Nephron (organoid): ENCODE data around the gene KIAA0753.
"Not testable (repeated sequence)": the region's sequence is repeated elsewhere in the genome, so short reads cannot be mapped to it uniquely, and the experiment has no call there.

ENCODE experiments used
- H3K27ac Mint-ChIP-seq, 3 experiments: 2 replicates each; pipeline ENCODE4 v1.8.0; 2020; ENCODE audit warnings: mixed read lengths in 3 of 3, mild to moderate bottlenecking in 2 of 3, moderate library complexity in 1 of 3
- H3K27me3 Mint-ChIP-seq: 2 replicates; pipeline ENCODE4 v1.8.0; 2021; ENCODE audit warnings: low read depth, mild to moderate bottlenecking, moderate library complexity, mixed read lengths
- H3K36me3 Mint-ChIP-seq: 2 replicates; pipeline ENCODE4 v1.8.0; 2020; ENCODE audit warnings: low read depth, mixed read lengths
- H3K4me1 Mint-ChIP-seq: 2 replicates; pipeline ENCODE4 v1.8.0; 2020; ENCODE audit warnings: mixed read lengths
- H3K4me3 Mint-ChIP-seq, 3 experiments: 2 replicates each; pipeline ENCODE4 v1.8.0; 2020; ENCODE audit warnings: mild to moderate bottlenecking in 3 of 3, mixed read lengths in 3 of 3, moderate library complexity in 2 of 3
- H3K9me3 Mint-ChIP-seq: 2 replicates; pipeline ENCODE4 v1.8.0; 2020; ENCODE audit warnings: mixed read lengths
- TF ChIP-seq, protein P1 (sequence below), 3 experiments: fragments of 200-600 bp; sonication (generic); IDR thresholded peaks; one replicate each; pipeline ENCODE4 v1.5.0; 2021; ENCODE audit warnings: antibody characterized with exemption in 3 of 3; ENCODE audit not compliant: unreplicated experiment in 3 of 3

The KIAA0753 gene

DNA sequence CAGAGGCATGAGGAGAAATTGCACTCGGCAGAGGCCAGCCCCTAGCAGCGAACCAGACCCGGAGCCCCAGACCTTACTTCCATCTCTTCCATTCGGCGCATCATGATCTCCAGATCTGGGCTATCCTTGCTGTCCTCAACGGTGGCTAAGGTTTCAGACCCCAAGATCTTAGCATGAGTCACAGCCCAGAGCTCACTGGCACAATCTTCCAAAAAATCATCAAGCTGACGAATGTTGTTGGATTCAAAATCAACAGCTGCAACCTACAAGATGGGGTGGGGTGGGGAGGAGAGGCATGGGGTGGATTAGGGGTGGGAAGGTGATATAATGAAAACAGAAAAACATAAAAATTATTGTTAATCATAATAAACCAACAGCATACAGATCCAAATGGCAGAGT, 44.4 kb downstream of the KIAA0753 start:
- no peaks in the 10 kb centered on the region for H3K9me3 Mint-ChIP-seq

DNA sequence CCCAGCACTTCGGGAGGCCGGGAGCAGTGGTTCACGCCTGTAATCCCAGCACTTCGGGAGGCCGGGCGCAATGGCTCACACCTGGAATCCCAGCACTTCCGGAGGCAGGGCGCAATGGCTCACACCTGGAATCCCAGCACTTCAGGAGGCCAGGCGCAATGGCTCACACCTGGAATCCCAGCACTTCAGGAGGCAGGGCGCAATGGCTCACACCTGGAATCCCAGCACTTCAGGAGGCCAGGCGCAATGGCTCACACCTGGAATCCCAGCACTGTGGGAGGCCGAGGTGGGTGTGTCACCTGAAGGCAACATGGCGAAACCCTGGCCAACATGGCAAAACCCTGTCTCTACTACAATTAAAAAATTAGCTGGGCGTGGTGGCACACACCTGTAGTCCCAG, 47.1 kb downstream of the KIAA0753 start:
- not testable (repeated sequence) for H3K4me1 Mint-ChIP-seq, H3K27ac Mint-ChIP-seq, H3K9me3 Mint-ChIP-seq

More for the DNA sequence above, 44.4 kb downstream of the KIAA0753 start:
- Mint-ChIP-seq H3K36me3 (peaks cover 79% of the 10 kb centered on the region), H3K4me3 (no peak overlapping the region), H3K27ac (no peak overlapping the region), H3K27me3 (no peaks in the 10 kb centered on the region), H3K4me1 (peaks cover 12% of the 10 kb centered on the region)
- TF ChIP-seq, protein P1, sequence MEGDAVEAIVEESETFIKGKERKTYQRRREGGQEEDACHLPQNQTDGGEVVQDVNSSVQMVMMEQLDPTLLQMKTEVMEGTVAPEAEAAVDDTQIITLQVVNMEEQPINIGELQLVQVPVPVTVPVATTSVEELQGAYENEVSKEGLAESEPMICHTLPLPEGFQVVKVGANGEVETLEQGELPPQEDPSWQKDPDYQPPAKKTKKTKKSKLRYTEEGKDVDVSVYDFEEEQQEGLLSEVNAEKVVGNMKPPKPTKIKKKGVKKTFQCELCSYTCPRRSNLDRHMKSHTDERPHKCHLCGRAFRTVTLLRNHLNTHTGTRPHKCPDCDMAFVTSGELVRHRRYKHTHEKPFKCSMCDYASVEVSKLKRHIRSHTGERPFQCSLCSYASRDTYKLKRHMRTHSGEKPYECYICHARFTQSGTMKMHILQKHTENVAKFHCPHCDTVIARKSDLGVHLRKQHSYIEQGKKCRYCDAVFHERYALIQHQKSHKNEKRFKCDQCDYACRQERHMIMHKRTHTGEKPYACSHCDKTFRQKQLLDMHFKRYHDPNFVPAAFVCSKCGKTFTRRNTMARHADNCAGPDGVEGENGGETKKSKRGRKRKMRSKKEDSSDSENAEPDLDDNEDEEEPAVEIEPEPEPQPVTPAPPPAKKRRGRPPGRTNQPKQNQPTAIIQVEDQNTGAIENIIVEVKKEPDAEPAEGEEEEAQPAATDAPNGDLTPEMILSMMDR (IDR thresholded peaks at IDR 0.05; ENCODE audit: unreplicated experiment in 3 of 3): no peak

DNA sequence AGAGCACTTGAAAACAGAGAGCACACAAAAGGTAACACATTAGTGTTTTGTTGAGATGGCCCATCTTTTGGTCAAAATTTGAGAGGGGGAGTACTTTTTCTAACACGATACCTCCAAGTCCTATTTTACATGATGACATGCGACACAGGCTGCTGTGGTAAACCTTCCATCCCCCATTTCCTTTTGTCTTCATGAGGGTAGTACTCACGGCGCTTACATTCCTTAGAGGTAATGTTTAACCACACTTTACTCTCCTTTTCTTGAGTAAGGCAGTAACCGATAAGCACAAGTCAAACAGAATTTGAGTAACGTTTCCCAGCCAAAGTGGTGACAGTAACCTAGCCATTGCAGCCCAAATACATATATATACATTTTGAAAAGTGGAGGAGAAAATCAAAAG, 48.3 kb downstream of the KIAA0753 start:
- no peaks in the 10 kb centered on the region for H3K27me3 Mint-ChIP-seq
- H3K9me3 Mint-ChIP-seq: no peaks in the 10 kb centered on the region
- H3K4me3 Mint-ChIP-seq: no peak overlapping the region
- peaks cover 86% of the 10 kb centered on the region for H3K36me3 Mint-ChIP-seq
- H3K27ac Mint-ChIP-seq: peak overlapping the region; percentile 86 to 97 (median 93)
- TF ChIP-seq, protein P1 (IDR thresholded peaks at IDR 0.05; ENCODE audit: unreplicated experiment in 3 of 3): no peak
- H3K4me1 Mint-ChIP-seq: peaks cover 6% of the 10 kb centered on the region

More for the DNA sequence above, 47.1 kb downstream of the KIAA0753 start:
- not testable (repeated sequence) for H3K27me3 Mint-ChIP-seq, H3K4me3 Mint-ChIP-seq
- H3K36me3 Mint-ChIP-seq: peaks cover 78% of the 10 kb centered on the region

DNA sequence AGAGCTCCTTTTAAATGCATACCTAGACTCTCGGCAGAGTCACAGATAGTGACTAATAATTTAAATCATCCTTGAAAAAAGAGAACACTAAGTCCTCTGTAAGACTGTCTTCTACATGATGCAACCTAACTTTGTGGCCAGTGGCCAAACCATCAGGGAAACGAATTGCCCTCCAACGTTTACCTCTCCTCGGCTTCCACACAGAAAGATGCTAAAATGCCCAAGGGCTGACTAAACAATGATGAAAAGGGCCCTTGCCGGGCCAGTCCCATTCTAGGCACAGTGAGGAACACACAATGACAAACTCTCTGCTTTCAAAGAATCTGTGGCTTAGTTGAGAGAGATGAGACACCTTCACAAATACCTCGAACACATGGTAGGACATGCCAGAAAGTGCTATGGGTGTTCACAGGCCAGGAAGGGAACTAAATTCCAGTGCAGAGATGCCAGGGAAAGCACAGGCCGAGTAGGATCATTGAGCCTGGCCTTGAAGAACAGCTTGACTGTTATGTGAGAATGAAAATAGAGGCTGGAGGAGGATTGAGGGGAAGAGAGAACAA, 48.8 kb downstream of the KIAA0753 start:
- TF ChIP-seq, protein P1 (IDR thresholded peaks at IDR 0.05; ENCODE audit: unreplicated experiment in 3 of 3): no peak
- H3K27me3 Mint-ChIP-seq: no peaks in the 10 kb centered on the region
- peaks cover 83% of the 10 kb centered on the region for H3K36me3 Mint-ChIP-seq
- peaks cover 6% of the 10 kb centered on the region for H3K4me1 Mint-ChIP-seq
- H3K27ac Mint-ChIP-seq: peak overlapping the region; percentile 86 to 97 (median 93)
- H3K4me3 Mint-ChIP-seq: no peak overlapping the region
- no peaks in the 10 kb centered on the region for H3K9me3 Mint-ChIP-seq

GRCh38 chr17:6589266-6589946, 51.1 kb downstream of the KIAA0753 start:
- Mint-ChIP-seq H3K27me3 (no peaks in the 10 kb centered on the region), H3K4me3 (no peak overlapping the region), H3K27ac (no peak overlapping the region), H3K9me3 (peaks cover 20% of the 10 kb centered on the region), H3K36me3 (peaks cover 87% of the 10 kb centered on the region), H3K4me1 (no peaks in the 10 kb centered on the region)
- TF ChIP-seq, protein P1 (IDR thresholded peaks at IDR 0.05; ENCODE audit: unreplicated experiment in 3 of 3): no peak

- Mint-ChIP-seq H3K4me1 (no peaks in the 10 kb centered on the region), H3K9me3 (peaks cover 32% of the 10 kb centered on the region), H3K27me3 (no peaks in the 10 kb centered on the region), H3K36me3 (peaks cover 90% of the 10 kb centered on the region), H3K4me3 (no peak overlapping the region), H3K27ac (no peak overlapping the region)
- TF ChIP-seq, protein P1 (IDR thresholded peaks at IDR 0.05; ENCODE audit: unreplicated experiment in 3 of 3): no peak
Observed at GRCh38 chr17:6588165-6588564, 52.3 kb downstream of the KIAA0753 start.
